IPS DF 6.9 (cell line): ENCODE results near the gene MON2.

Experiments
- DNase-seq: peaks from one replicate; pipeline ENCODE4 v3.0.0-alpha.2; 2013; ENCODE audit warnings: low read depth, low spot score
- H3K27ac ChIP-seq: one replicate; pipeline ENCODE4 v1.5.1; 2013; ENCODE audit warnings: low read length, control low read depth
- H3K27me3 ChIP-seq: 2 replicates; pipeline ENCODE4 v1.6.1; 2013; ENCODE audit warnings: mild to moderate bottlenecking, low read length; ENCODE audit not compliant: control insufficient read depth, insufficient read depth
- H3K36me3 ChIP-seq: 2 replicates; pipeline ENCODE4 v1.6.1; 2013; ENCODE audit warnings: low read length; ENCODE audit not compliant: control insufficient read depth, insufficient read depth
- H3K4me1 ChIP-seq: 2 replicates; pipeline ENCODE4 v1.6.1; 2013; ENCODE audit warnings: low read length; ENCODE audit not compliant: control insufficient read depth, insufficient read depth
- H3K4me3 ChIP-seq: 2 replicates; pipeline ENCODE4 v1.5.1; 2013; ENCODE audit warnings: mild to moderate bottlenecking, low read length
- H3K9me3 ChIP-seq: 2 replicates; pipeline ENCODE4 v1.6.1; 2013; ENCODE audit warnings: low read length, inconsistent platforms; ENCODE audit not compliant: control insufficient read depth, insufficient read depth
- WGBS: extraction: QIAGEN DNeasy Blood & Tissue Kit; methylation state at CpG from one replicate; pipeline ENCODE4 v1.1.7; 2013; ENCODE audit warnings: mixed read lengths, missing lambda C conversion rate; ENCODE audit not compliant: insufficient read length, insufficient coverage; 5-methylcytosine and 5-hydroxymethylcytosine counted together

MON2 gene, protein sequence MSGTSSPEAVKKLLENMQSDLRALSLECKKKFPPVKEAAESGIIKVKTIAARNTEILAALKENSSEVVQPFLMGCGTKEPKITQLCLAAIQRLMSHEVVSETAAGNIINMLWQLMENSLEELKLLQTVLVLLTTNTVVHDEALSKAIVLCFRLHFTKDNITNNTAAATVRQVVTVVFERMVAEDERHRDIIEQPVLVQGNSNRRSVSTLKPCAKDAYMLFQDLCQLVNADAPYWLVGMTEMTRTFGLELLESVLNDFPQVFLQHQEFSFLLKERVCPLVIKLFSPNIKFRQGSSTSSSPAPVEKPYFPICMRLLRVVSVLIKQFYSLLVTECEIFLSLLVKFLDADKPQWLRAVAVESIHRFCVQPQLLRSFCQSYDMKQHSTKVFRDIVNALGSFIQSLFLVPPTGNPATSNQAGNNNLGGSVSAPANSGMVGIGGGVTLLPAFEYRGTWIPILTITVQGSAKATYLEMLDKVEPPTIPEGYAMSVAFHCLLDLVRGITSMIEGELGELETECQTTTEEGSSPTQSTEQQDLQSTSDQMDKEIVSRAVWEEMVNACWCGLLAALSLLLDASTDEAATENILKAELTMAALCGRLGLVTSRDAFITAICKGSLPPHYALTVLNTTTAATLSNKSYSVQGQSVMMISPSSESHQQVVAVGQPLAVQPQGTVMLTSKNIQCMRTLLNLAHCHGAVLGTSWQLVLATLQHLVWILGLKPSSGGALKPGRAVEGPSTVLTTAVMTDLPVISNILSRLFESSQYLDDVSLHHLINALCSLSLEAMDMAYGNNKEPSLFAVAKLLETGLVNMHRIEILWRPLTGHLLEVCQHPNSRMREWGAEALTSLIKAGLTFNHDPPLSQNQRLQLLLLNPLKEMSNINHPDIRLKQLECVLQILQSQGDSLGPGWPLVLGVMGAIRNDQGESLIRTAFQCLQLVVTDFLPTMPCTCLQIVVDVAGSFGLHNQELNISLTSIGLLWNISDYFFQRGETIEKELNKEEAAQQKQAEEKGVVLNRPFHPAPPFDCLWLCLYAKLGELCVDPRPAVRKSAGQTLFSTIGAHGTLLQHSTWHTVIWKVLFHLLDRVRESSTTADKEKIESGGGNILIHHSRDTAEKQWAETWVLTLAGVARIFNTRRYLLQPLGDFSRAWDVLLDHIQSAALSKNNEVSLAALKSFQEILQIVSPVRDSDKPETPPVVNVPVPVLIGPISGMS (N-terminal part only)

DNA sequence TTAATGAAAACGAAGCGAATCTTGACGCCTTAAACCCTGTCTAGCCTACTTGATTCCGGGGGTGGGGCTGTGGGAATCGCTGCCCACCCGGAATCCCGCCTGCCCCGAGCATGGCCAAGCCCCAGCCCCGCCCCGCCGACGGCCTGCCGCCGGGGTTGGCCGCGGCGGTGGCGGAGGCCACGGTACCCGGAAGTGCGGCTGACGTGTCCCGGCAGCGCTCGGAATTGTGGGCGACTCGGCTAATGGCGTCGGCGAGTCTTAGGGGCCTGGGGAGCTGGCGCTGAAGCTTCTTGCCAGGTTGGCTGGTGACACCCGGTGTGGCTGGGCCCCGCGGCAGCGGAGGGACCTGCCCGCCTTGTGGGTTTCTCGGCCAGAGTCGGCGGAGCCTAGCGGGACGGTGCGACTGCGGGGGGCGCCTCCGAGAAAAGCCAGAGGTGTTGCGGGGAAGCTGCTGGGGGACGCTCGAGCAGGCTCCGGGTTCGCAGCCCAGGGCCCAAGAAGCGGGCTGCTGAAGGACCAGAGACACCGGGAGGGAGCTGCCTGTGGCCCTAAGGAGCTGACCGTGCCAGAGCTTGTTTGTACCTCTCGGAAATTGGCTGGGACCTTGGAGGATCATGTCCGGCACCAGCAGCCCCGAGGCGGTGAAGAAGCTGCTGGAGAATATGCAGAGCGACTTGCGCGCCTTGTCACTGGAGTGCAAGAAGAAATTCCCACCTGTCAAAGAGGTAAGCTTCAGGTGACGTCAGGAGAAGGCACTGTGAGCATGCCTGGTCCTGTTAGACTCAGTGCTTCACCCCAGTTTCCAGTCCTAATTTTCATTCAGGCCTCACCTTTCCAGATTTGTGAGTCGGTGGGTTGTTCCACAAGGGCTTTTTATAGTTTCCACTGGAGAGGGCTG lies at the start of gene MON2:
TSS of gene MON2 (plus strand) at position 233 of the 898 bp plus-strand sequence. CDS start at position 615, 382 bp downstream.
- Histone ChIP-seq H3K27me3 (no peaks in the 10 kb centered on the region), H3K27ac (no peak within 1 kb of the TSS), H3K36me3 (no peaks in the 10 kb centered on the region), H3K4me3 (peak within 1 kb of the TSS; percentile 92), H3K4me1 (no peaks in the 10 kb centered on the region), H3K9me3 (no peaks in the 10 kb centered on the region)
- WGBS = no CpG with 5 or more reads among the region's 62 CpGs
- DNase-seq = peak; percentile 37

DNA sequence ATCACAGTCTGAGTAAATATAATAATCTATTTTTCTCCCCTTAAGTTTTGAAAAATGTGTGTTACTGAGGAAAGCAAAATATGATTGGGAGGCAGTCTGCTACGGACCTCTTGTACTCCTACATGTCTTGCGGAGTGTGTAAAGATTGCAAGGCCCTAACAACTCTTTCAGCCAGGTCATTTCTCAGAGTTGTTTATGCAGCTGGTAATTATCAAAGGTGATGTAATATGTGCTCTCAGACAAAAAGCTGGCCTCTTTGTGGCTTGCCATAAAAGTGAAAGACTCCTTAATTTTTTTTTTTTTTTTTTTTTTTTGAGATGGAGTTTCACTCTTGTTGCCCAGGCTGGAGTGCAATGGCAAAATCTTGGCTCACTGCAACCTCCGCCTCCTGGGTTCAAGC lies 40.5 kb upstream of the MON2 start:
- Histone ChIP-seq H3K36me3 (no peaks in the 10 kb centered on the region), H3K27ac (no peak overlapping the region), H3K27me3 (no peaks in the 10 kb centered on the region), H3K4me3 (no peak overlapping the region), H3K4me1 (no peaks in the 10 kb centered on the region), H3K9me3 (no peaks in the 10 kb centered on the region)
- no CpG with 5 or more reads among the region's 3 CpGs for WGBS
- no peak for DNase-seq

- DNase-seq = no peak
- H3K4me1 ChIP-seq = no peaks in the 10 kb centered on the region
- H3K9me3 ChIP-seq = no peaks in the 10 kb centered on the region
- H3K36me3 ChIP-seq = no peaks in the 10 kb centered on the region
- peaks cover under 1% of the 10 kb centered on the region; the same call in 1 of the 2 replicates for H3K27me3 ChIP-seq
- H3K27ac ChIP-seq = no peak overlapping the region
- H3K4me3 ChIP-seq = no peak overlapping the region
These were observed 37.2 kb upstream of the MON2 start for GRCh38 chr12:62429457-62429856.

- Histone ChIP-seq H3K36me3 (no peaks in the 10 kb centered on the region), H3K27ac (no peak overlapping the region), H3K9me3 (no peaks in the 10 kb centered on the region), H3K27me3 (peaks cover 10% of the 10 kb centered on the region; the same call in 1 of the 2 replicates), H3K4me3 (no peak overlapping the region; the same call in 1 of the 2 replicates), H3K4me1 (no peaks in the 10 kb centered on the region; the same call in 1 of the 2 replicates)
- DNase-seq = no peak
- no CpG with 5 or more reads among the region's 16 CpGs for WGBS
These were observed 31.9 kb upstream of the MON2 start for GRCh38 chr12:62434494-62435302.

GRCh38 chr12:62435303-62436163 lies 31.1 kb upstream of the MON2 start:
- H3K36me3 ChIP-seq = no peaks in the 10 kb centered on the region
- no peaks in the 10 kb centered on the region for H3K9me3 ChIP-seq
- H3K4me3 ChIP-seq = peak overlapping the region; percentile 10; the same call in 1 of the 2 replicates
- no peak overlapping the region for H3K27ac ChIP-seq
- H3K27me3 ChIP-seq = peaks cover 10% of the 10 kb centered on the region; the same call in 1 of the 2 replicates
- WGBS = no CpG with 5 or more reads among the region's 29 CpGs
- DNase-seq = peak; percentile 48
- H3K4me1 ChIP-seq = no peaks in the 10 kb centered on the region; the same call in 1 of the 2 replicates

DNA sequence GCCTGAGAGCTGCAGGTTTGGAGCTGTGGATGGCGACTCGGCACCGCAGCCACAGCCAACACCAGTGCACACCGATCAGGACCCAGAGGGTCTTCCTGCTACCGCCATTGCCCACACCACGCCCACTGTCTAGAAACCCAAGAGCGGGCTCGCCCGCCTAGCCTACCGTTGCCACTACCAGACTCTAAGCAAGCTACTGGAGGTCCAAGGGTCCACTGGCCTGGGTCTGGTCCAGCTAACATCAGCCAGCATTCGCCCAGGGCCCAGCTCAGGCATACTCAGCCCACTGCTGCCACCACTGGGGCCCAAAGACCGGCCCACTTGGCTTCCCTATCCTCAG lies 30.5 kb upstream of the MON2 start:
- no peaks in the 10 kb centered on the region for H3K36me3 ChIP-seq
- no peak overlapping the region; the same call in 1 of the 2 replicates for H3K4me3 ChIP-seq
- no peaks in the 10 kb centered on the region; the same call in 1 of the 2 replicates for H3K4me1 ChIP-seq
- peaks cover 10% of the 10 kb centered on the region; the same call in 1 of the 2 replicates for H3K27me3 ChIP-seq
- no CpG with 5 or more reads among the region's 12 CpGs for WGBS
- H3K27ac ChIP-seq = no peak overlapping the region
- no peak for DNase-seq
- no peaks in the 10 kb centered on the region for H3K9me3 ChIP-seq

DNA sequence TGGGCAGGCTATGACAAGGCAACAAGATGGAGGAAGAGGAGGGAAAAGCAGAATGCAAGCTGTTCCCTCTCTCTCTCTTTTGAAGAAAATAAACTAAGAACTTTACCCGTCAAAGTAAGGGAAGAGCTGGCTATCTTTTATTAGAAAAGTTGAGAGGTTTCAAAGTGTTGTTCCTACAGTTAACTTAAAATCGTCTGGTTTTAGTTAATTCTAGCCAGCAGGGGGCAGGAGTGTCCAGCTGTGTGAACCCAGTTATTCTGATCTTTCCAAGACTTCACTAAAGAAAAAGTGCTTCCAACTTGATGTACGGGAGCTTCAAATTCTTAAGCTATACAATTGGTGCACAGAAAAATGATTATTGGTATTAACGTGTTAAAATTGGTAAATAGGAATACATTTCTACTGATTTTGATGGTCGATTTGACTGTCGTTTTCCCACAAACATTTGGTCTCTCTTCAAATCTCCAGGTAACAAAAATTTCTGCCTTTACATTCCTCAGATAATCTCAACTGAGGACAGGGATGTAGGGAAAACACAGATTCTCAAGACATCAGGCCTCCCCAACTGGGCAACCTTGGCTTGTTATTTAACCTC lies 28.4 kb upstream of the MON2 start:
- H3K9me3 ChIP-seq = no peaks in the 10 kb centered on the region
- DNase-seq = peak; percentile 37
- H3K27ac ChIP-seq = no peak overlapping the region
- no peaks in the 10 kb centered on the region for H3K36me3 ChIP-seq
- no peaks in the 10 kb centered on the region; the same call in 1 of the 2 replicates for H3K4me1 ChIP-seq
- no peak overlapping the region for H3K4me3 ChIP-seq
- WGBS = no CpG with 5 or more reads among the region's 6 CpGs
- H3K27me3 ChIP-seq = peaks cover 10% of the 10 kb centered on the region; the same call in 1 of the 2 replicates

GRCh38 chr12:62446754-62447452 lies 19.7 kb upstream of the MON2 start:
- WGBS = no CpG with 5 or more reads among the region's 2 CpGs
- H3K4me1 ChIP-seq = no peaks in the 10 kb centered on the region
- no peak overlapping the region for H3K4me3 ChIP-seq
- H3K9me3 ChIP-seq = no peaks in the 10 kb centered on the region
- H3K36me3 ChIP-seq = no peaks in the 10 kb centered on the region
- no peaks in the 10 kb centered on the region for H3K27me3 ChIP-seq
- no peak overlapping the region for H3K27ac ChIP-seq
- no peak for DNase-seq
